Measurements from ENCODE around the gene SPN.
"Not testable (repeated sequence)": the region's sequence is repeated elsewhere in the genome, so short reads cannot be mapped to it uniquely, and the experiment has no call there.

Gene SPN

GRCh38 chr16:29663016-29663806 lies at the start of gene SPN:
Gene SPN (plus strand): TSS chr16:29663247. CDS start chr16:29663729, 482 bp downstream.
- no peak for DNase-seq

- DNase-seq: peak; percentile 89
Measured at GRCh38 chr16:29613307-29614057, 49.6 kb upstream of the SPN start.

- DNase-seq: not testable (repeated sequence)
Measured at GRCh38 chr16:29614691-29615314, 48.2 kb upstream of the SPN start.

- DNase-seq: not testable (repeated sequence)
Measured at GRCh38 chr16:29616127-29616526, 46.9 kb upstream of the SPN start.

GRCh38 chr16:29620591-29620990 lies 42.5 kb upstream of the SPN start:
- peak; percentile 30 for DNase-seq

GRCh38 chr16:29622738-29623137 lies 40.3 kb upstream of the SPN start:
- DNase-seq: not testable (repeated sequence)

- not testable (repeated sequence) for DNase-seq
Measured at GRCh38 chr16:29623253-29623652, 39.8 kb upstream of the SPN start.

- DNase-seq: not testable (repeated sequence)
Measured at GRCh38 chr16:29625114-29625513, 37.9 kb upstream of the SPN start.

GRCh38 chr16:29626778-29627331 lies 36.2 kb upstream of the SPN start:
- peak; percentile 58 for DNase-seq

GRCh38 chr16:29627661-29628075 lies 35.4 kb upstream of the SPN start:
- not testable (repeated sequence) for DNase-seq

- DNase-seq: not testable (repeated sequence)
Measured at GRCh38 chr16:29628707-29629106, 34.3 kb upstream of the SPN start.

GRCh38 chr16:29629318-29629717 lies 33.7 kb upstream of the SPN start:
- DNase-seq: not testable (repeated sequence)

- not testable (repeated sequence) for DNase-seq
Measured at GRCh38 chr16:29631658-29632057, 31.4 kb upstream of the SPN start.

GRCh38 chr16:29635902-29636301 lies 27.1 kb upstream of the SPN start:
- DNase-seq: not testable (repeated sequence)

GRCh38 chr16:29636368-29636767 lies 26.7 kb upstream of the SPN start:
- DNase-seq: not testable (repeated sequence)

- not testable (repeated sequence) for DNase-seq
Measured at GRCh38 chr16:29638751-29639150, 24.3 kb upstream of the SPN start.

- no peak for DNase-seq
Measured at GRCh38 chr16:29641561-29641960, 21.5 kb upstream of the SPN start.

- no peak for DNase-seq
Measured at GRCh38 chr16:29643596-29643995, 19.5 kb upstream of the SPN start.

GRCh38 chr16:29644338-29644857 lies 18.6 kb upstream of the SPN start:
- DNase-seq: no peak

- no peak for DNase-seq
Measured at GRCh38 chr16:29644973-29645693, 17.9 kb upstream of the SPN start.

GRCh38 chr16:29645694-29646187 lies 17.3 kb upstream of the SPN start:
- DNase-seq: peak; percentile 28

- DNase-seq: no peak
Measured at GRCh38 chr16:29646947-29647346, 16.1 kb upstream of the SPN start.
